HG03457 (cell line): ENCODE measurements around the gene IGFBP4.

ENCODE experiments used
- ATAC-seq: cut with Tn5 transposase; IDR thresholded peaks from one replicate; pipeline ENCODE4 v1.9.1; 2021; ENCODE audit warnings: moderate number of reproducible peaks; ENCODE audit not compliant: unreplicated experiment

Gene IGFBP4

GRCh38 chr17:40470932-40471828 lies 27.9 kb downstream of the IGFBP4 start:
- no peak for ATAC-seq

DNA sequence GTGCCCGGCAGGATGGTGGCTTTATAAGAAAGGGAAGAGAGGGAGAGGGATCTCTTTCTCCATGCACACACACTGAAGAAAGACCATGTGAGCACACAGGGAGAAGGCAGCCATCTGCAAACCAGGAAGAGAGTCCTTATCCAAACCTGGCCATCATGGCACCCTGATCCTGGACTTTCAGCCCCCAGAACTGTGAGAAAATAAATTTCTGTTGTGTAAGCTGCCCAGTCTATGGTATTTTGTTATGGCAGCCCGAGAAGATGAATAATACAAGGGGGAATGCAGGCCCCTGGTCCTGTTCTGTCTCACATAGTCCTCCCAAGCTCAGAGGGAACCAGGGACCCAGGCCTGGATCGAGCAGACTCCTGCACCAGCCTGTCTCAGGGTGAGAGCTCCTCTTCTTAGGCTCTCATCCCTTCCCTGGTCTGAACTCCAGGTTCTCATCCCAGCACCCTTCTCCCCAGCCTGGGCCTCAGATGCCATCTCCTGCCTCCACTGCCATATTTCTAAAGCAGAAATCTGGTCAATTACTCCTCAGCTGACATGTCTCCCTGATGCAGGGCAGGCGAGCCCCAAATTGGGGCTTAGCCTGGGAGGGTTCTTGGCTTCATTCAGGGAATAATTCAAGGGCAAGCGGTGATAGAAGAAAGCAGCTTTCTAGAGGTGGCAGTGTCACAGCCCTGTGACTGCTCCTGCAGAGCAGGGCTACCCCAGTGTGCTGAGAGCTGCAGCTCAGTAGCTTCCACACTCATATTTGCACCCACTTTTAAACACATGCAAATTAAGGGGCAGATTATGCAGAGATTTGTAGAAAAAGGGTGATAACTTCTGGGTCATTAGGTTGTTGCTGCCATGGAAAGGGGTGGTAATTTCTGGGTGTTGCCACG lies 28.8 kb downstream of the IGFBP4 start:
- no peak for ATAC-seq

GRCh38 chr17:40472733-40473452 lies 29.6 kb downstream of the IGFBP4 start:
- ATAC-seq = no peak

- ATAC-seq = no peak
Observed at GRCh38 chr17:40473573-40474365, 30.5 kb downstream of the IGFBP4 start.

GRCh38 chr17:40474419-40475002 lies 31.3 kb downstream of the IGFBP4 start:
- ATAC-seq = no peak

DNA sequence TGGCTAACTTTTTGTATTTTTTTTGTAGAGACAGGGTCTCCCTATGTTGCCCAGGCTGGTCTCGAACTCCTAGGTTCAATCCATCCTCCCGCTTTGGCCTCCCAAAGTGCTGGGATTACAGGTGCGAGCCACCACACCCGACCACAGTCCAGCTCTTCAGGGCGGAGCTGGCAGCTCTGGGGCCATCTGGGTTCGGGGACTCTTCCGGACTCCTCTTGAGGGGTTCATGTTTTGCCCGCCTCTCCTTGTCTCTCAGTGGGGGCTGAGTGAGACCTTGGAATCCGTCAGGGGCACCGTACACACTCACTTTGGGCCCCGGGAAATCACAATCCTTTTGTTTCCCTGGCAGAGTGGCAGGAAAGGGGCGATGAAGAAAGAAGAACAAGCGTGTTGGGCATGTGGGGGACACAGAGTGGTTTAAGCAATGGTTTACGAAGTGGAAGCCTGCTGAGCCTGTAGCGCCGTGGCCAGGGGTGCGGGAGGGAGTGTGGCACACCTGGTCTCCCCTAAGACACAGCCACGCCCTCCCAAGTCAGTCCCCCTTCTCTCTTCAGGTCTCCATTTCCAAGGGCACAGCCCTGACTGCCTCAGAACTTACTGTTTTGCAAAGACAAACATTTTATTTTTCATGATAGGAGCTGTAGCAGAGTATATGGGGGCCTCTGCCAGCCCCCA lies 32.1 kb downstream of the IGFBP4 start:
- ATAC-seq = no peak

- ATAC-seq = no peak
Observed at GRCh38 chr17:40477796-40478195, 34.5 kb downstream of the IGFBP4 start.

DNA sequence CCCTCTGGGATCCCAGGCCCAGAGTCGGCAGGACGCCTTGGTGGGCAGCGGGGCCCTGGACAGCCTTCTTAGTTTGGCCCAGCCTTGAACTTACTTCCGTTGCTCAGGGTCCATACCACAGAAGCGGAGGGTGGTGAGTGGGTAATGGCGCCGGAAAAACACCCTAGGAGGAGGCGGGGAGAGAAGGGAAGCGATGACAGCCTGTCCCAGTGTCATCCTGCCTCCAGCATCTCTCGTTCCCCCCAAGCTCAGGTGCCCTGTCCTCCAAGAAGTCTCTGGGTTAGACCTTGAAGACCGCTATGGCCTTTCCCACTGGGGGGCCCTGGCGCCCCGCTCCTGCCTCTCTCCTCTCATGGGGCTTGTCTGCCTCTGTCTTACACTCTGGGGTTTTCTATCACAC lies 35.2 kb downstream of the IGFBP4 start:
- no peak for ATAC-seq

- no peak for ATAC-seq
Observed at GRCh38 chr17:40479754-40480480, 36.7 kb downstream of the IGFBP4 start.

DNA sequence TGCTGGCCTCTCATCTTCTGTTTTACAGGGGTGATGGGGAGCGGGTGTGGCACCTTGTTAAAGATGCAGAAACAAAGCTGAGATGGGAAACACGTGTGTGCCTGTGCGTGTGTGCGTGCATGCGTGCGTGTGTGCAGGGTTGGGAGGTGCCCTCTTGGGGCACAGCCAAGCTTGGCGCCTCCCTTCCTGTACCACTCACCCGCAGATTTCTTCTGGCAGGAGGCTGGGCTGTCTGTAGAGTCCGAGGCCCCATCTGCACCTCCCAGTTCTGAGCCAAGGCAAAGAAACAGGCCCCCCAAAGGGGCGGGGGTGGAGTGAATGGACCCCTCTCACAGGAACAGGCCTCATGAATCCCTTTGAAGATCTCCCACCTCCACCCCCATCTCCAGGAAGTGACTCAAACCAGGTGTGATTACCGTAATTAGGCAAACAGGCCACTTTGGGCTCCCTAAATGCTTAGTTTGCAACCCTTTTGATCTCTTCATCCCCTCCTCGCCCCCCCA lies 37.3 kb downstream of the IGFBP4 start:
- no peak for ATAC-seq

GRCh38 chr17:40481106-40481505 lies 37.9 kb downstream of the IGFBP4 start:
- ATAC-seq = no peak

DNA sequence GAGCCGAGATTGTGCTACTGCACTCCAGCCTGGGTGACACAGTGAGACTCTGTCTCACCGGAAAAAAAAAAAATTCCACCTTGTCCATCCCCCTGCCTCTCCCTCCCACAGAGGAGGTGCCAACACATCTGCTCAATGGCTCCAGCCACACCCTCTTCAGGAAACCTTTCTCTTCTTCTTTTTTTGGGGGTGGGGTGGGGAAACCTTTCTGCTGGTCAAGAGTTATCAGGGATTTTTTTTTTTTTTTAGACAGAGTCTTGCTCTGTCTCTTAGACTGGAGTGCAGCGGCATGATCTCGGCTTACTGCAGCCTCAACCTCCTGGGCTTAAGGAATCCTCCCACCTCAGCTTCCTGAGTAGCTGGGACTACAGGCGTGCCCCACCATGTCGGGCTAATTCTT lies 39.5 kb downstream of the IGFBP4 start:
- ATAC-seq = no peak

- ATAC-seq = no peak
Observed at GRCh38 chr17:40483679-40484078, 40.4 kb downstream of the IGFBP4 start.

DNA sequence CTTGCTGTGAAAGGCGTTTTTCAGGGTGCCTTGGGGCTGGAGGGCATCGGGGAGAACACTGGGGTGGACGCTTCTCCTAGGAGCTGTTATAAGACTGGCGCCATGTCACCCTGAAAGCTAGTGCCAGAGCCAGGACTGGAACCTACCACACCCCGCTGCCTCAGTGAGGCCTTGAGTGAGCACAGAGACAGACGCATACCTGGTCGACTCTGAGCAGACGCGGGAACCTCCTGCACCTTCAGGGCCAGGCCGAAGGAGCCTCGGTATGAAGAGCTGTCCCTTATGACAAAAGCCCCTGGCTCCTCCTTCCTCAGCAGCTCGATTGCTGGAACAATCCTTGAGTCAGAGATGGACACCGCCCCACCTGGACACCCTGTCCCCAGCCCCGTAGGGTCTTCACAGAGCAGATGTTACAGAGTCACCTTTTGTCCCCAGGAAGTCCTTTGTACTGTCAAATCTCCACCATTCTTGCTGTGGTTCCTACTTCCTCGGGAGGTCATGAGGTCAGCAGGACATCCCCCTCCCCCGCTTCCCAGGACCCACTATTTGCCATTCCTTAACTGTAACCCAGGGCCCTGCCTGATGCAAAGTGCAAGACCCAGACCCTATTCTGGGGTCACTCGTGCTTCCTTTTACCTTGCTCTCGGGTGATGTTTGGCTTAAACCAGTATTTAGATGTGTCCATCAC lies 41.2 kb downstream of the IGFBP4 start:
- ATAC-seq = no peak

DNA sequence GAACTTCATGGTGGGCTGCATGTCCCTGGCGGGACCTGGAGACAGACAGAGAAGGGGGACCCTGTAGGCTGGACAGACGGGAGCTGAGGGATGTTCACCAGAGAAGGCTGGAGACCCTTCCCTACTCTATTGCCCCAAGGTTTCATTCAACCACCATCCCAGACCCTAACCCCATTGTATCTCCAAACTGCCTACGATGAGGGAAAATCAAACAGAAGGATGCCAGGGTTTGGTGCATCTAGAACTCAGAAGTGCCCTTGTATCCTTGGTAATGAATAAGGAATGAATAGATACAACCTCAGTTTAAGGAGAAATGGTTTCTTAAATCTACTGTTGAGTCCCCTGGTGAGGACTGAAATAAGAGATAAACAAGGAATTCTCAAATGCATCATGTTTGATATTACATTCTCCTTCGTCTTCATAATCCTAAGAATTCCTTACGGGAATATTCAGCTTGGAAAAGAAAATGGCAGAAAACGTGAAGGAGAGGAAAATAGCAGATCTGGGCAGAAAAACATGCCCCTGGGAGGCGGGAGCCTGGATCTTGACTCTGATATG lies 41.8 kb downstream of the IGFBP4 start:
- no peak for ATAC-seq

GRCh38 chr17:40485851-40486521 lies 42.7 kb downstream of the IGFBP4 start:
- ATAC-seq = no peak
